K562 (cell line): Measurements from ENCODE around the gene SND1. TPM values are rescaled to one million over a fixed set of nuclear protein-coding genes. Genes with fewer than 3 reads are reported as not detected.

Experiments used
- EHMT2 ChIP-seq: fragments of 450-650 bp; IDR thresholded peaks from 2 replicates; pipeline ENCODE4 v1.6.1; 2018; ENCODE audit warnings: antibody characterized with exemption
- FIP1L1 ChIP-seq: fragments of 200-400 bp; formaldehyde crosslinking; IDR thresholded peaks from 2 replicates; pipeline ENCODE4 v1.6.1; 2018; ENCODE audit warnings: mild to moderate bottlenecking, low read depth, low read length; ENCODE audit not compliant: poor library complexity, severe bottlenecking
- HEY1 ChIP-seq: fragments of 250-450 bp; sonication (Bioruptor Pico); IDR thresholded peaks from 2 replicates; pipeline ENCODE4 v1.5.0; 2020; ENCODE audit warnings: mild to moderate bottlenecking, moderate library complexity, borderline replicate concordance
- MXI1 ChIP-seq: IDR thresholded peaks from 2 replicates; pipeline ENCODE4 v1.6.1; 2011; ENCODE audit warnings: low read depth, mild to moderate bottlenecking, improper control_type of control experiment, low read length
- PPARD ChIP-seq: fragments of 250-450 bp; sonication (Bioruptor Pico); IDR thresholded peaks from 2 replicates; pipeline ENCODE4 v1.8.0; 2022; ENCODE audit warnings: inconsistent platforms, mild to moderate bottlenecking, moderate library complexity
- SLC30A9 ChIP-seq: fragments of 250-450 bp; sonication (Bioruptor Pico); IDR thresholded peaks from 2 replicates; pipeline ENCODE4 v1.8.0; 2022; ENCODE audit warnings: mild to moderate bottlenecking, moderate library complexity
- SNRNP70 ChIP-seq: fragments of 200-400 bp; formaldehyde crosslinking; optimal IDR thresholded peaks from 2 replicates; pipeline ENCODE3; 2017; ENCODE audit warnings: low read depth, low read length
- polyA plus RNA-seq, 8 experiments: library from polyadenylated mRNA; depleted of rRNA in 4 of 8; stranded (reverse) in 5 of 8; unstranded in 3 of 8; fragments of >200 nt; fragmentation: Nextera tagmentation in 2 of 8; fragmentation: Illumina TruSeq in 1 of 8; extraction: Ambion mirVana in 2 of 8; extraction: Trizol in 1 of 8; gene quantifications; 2 replicates each; pipeline versions ENCODE4 v1.2.1 to v1.2.3, GENCODE V29; 2011 to 2014; ENCODE audit warnings: inconsistent platforms in 1 of 8, missing spikeins in 1 of 8
- total RNA-seq, 7 experiments: library from RNA; depleted of rRNA in 6 of 7; stranded (reverse); fragments of >200 nt in 6 of 7; fragmentation: Illumina TruSeq in 2 of 7; extraction: Trizol in 2 of 7; gene quantifications; 2 replicates each; pipeline versions ENCODE4 v1.2.1 to v1.2.3, GENCODE V29; 2011 to 2021; ENCODE audit warnings: low replicate concordance in 1 of 7
- TF ChIP-seq, protein P1 (sequence below): fragments of 450-650 bp; IDR thresholded peaks from 2 replicates; pipeline ENCODE4 v1.6.1; 2016; ENCODE audit warnings: low read depth
- TF ChIP-seq, protein P2 (sequence below): sonication (generic); formaldehyde crosslinking; IDR thresholded peaks from 2 replicates; pipeline ENCODE4 v1.4.0; 2020; ENCODE audit warnings: mild to moderate bottlenecking, missing genetic modification reagents
- TF ChIP-seq, protein P3 (sequence below): IDR thresholded peaks from 2 replicates; pipeline ENCODE4 v1.6.1; 2016; ENCODE audit warnings: missing genetic modification characterization, missing compliant biosample characterization
- TF ChIP-seq, protein P4 (sequence below): fragments of 250-450 bp; sonication (Bioruptor Pico); IDR thresholded peaks from 2 replicates; pipeline ENCODE4 v1.4.0; 2020; ENCODE audit warnings: borderline replicate concordance

The SND1 gene
- total and polyA plus RNA-seq, 9 of the 15 experiments (the other 6 are each of a cell fraction or from before 2014, with no cell fraction given) = 46.5 to 307 (median 191) TPM

DNA sequence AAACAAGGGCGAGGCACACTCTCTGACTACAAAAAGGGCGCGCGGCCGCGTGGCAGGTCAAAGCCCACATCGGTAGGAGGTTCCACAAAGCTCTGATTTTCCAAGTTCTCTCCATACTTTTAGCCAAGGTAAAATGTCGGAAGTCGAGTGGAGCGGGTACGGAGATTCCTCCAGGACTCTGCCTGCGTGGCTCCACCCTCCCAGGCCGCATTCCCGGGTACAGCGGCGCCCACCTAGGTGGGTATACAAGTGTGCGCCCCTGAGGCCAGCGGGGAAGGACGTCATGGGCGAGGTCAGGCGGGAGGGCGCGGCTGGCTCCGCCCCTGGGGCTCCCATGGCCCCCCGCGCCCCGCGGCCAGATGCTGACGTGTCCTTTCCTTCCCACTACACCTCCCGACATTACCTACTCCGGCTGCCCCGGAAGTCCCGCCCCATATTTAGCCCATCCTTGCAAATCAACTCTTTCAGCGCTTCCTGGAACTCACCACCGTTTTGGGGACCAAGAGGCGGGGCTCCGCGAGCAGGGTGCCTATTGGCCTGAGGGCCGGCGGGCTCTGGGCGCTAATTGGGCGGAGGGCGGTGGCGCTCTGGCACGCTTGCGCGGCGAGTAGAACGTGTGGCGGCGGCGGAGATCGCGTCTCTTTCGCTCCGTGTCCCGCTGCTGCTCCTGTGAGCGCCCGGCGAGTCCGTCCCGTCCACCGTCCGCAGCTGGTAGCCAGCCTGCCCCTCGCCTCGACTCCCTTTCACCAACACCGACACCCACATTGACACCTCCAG, at the start of gene SND1 (continued):
- TF ChIP-seq, protein P1, sequence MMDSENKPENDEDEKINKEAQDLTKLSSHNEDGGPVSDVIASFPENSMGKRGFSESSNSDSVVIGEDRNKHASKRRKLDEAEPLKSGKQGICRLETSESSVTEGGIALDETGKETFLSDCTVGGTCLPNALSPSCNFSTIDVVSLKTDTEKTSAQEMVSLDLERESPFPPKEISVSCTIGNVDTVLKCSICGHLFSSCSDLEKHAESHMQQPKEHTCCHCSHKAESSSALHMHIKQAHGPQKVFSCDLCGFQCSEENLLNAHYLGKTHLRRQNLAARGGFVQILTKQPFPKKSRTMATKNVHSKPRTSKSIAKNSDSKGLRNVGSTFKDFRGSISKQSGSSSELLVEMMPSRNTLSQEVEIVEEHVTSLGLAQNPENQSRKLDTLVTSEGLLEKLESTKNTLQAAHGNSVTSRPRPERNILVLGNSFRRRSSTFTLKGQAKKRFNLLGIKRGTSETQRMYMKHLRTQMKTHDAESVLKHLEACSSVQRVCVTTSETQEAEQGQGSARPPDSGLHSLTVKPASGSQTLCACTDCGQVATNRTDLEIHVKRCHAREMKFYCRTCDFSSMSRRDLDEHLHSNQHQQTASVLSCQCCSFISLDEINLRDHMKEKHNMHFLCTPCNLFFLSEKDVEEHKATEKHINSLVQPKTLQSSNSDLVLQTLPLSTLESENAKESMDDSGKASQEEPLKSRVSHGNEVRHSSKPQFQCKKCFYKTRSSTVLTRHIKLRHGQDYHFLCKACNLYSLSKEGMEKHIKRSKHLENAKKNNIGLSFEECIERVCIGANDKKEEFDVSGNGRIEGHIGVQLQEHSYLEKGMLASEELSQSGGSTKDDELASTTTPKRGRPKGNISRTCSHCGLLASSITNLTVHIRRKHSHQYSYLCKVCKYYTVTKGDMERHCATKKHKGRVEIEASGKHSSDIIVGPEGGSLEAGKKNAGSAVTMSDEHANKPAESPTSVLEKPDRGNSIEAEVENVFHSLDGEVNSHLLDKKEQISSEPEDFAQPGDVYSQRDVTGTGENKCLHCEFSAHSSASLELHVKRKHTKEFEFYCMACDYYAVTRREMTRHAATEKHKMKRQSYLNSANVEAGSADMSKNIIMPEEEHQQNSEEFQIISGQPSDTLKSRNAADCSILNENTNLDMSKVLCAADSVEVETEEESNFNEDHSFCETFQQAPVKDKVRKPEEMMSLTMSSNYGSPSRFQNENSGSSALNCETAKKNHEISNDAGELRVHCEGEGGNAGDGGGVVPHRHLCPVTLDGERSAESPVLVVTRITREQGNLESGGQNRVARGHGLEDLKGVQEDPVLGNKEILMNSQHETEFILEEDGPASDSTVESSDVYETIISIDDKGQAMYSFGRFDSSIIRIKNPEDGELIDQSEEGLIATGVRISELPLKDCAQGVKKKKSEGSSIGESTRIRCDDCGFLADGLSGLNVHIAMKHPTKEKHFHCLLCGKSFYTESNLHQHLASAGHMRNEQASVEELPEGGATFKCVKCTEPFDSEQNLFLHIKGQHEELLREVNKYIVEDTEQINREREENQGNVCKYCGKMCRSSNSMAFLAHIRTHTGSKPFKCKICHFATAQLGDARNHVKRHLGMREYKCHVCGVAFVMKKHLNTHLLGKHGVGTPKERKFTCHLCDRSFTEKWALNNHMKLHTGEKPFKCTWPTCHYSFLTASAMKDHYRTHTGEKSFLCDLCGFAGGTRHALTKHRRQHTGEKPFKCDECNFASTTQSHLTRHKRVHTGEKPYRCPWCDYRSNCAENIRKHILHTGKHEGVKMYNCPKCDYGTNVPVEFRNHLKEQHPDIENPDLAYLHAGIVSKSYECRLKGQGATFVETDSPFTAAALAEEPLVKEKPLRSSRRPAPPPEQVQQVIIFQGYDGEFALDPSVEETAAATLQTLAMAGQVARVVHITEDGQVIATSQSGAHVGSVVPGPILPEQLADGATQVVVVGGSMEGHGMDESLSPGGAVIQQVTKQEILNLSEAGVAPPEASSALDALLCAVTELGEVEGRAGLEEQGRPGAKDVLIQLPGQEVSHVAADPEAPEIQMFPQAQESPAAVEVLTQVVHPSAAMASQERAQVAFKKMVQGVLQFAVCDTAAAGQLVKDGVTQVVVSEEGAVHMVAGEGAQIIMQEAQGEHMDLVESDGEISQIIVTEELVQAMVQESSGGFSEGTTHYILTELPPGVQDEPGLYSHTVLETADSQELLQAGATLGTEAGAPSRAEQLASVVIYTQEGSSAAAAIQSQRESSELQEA = no peak
- TF ChIP-seq, protein P2, sequence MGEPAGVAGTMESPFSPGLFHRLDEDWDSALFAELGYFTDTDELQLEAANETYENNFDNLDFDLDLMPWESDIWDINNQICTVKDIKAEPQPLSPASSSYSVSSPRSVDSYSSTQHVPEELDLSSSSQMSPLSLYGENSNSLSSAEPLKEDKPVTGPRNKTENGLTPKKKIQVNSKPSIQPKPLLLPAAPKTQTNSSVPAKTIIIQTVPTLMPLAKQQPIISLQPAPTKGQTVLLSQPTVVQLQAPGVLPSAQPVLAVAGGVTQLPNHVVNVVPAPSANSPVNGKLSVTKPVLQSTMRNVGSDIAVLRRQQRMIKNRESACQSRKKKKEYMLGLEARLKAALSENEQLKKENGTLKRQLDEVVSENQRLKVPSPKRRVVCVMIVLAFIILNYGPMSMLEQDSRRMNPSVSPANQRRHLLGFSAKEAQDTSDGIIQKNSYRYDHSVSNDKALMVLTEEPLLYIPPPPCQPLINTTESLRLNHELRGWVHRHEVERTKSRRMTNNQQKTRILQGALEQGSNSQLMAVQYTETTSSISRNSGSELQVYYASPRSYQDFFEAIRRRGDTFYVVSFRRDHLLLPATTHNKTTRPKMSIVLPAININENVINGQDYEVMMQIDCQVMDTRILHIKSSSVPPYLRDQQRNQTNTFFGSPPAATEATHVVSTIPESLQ (CRISPR knock-in tag) = no peak; the same call in none of the 2 replicates
- no peak for TF ChIP-seq EHMT2
- TF ChIP-seq PPARD (CRISPR knock-in tag) = no peak
- no peak for TF ChIP-seq SLC30A9 (CRISPR knock-in tag)
- TF ChIP-seq MXI1 = peak; percentile 52; the same call in 1 of the 2 replicates
- TF ChIP-seq HEY1 (CRISPR knock-in tag) = peak; percentile 74; the same call in 1 of the 2 replicates
- TF ChIP-seq, protein P3, sequence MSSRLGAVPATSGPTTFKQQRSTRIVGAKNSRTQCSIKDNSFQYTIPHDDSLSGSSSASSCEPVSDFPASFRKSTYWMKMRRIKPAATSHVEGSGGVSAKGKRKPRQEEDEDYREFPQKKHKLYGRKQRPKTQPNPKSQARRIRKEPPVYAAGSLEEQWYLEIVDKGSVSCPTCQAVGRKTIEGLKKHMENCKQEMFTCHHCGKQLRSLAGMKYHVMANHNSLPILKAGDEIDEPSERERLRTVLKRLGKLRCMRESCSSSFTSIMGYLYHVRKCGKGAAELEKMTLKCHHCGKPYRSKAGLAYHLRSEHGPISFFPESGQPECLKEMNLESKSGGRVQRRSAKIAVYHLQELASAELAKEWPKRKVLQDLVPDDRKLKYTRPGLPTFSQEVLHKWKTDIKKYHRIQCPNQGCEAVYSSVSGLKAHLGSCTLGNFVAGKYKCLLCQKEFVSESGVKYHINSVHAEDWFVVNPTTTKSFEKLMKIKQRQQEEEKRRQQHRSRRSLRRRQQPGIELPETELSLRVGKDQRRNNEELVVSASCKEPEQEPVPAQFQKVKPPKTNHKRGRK (tag) = no peak
- TF ChIP-seq, protein P4, sequence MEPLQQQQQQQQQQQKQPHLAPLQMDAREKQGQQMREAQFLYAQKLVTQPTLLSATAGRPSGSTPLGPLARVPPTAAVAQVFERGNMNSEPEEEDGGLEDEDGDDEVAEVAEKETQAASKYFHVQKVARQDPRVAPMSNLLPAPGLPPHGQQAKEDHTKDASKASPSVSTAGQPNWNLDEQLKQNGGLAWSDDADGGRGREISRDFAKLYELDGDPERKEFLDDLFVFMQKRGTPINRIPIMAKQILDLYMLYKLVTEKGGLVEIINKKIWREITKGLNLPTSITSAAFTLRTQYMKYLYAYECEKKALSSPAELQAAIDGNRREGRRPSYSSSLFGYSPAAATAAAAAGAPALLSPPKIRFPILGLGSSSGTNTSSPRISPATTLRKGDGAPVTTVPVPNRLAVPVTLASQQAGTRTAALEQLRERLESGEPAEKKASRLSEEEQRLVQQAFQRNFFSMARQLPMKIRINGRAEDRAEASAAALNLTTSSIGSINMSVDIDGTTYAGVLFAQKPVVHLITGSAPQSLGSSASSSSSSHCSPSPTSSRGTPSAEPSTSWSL = peak; percentile 91; the same call in 1 of the 2 replicates
- peak; percentile 64 for TF ChIP-seq FIP1L1
- no peak for TF ChIP-seq SNRNP70
